ENCODE data around the gene CCDC57. TPM values are rescaled to one million over a fixed set of nuclear protein-coding genes. Genes with fewer than 3 reads are reported as not detected.

Gene CCDC57
- total RNA-seq, 1 donor from 2014 or later: 79.0 TPM

- Mint-ChIP-seq H3K36me3 (ENCODE audit: insufficient read depth) (peaks cover 30% of the 10 kb centered on the region), H3K9me3 (ENCODE audit: low read depth) (no peaks in the 10 kb centered on the region), H3K4me3 (ENCODE audit: low read depth) (no peak overlapping the region), H3K4me1 (ENCODE audit: low read depth) (no peaks in the 10 kb centered on the region), H3K27ac (no peak overlapping the region), H3K27me3 (no peaks in the 10 kb centered on the region)
- no peak for TF ChIP-seq CTCF (IDR thresholded peaks at IDR 0.05; ENCODE audit: unreplicated experiment)
- no peak for DNase-seq (ENCODE audit: low spot score, unreplicated experiment)
Measured at GRCh38 chr17:82247182-82247823, 34.7 kb upstream of the CCDC57 start.

GRCh38 chr17:82246365-82247181 is 33.9 kb upstream of the CCDC57 start:
- no peaks in the 10 kb centered on the region for H3K9me3 Mint-ChIP-seq (ENCODE audit: low read depth)
- TF ChIP-seq CTCF (IDR thresholded peaks at IDR 0.05; ENCODE audit: unreplicated experiment): no peak
- no peak overlapping the region for H3K4me3 Mint-ChIP-seq (ENCODE audit: low read depth)
- H3K36me3 Mint-ChIP-seq (ENCODE audit: insufficient read depth): peaks cover 28% of the 10 kb centered on the region
- no peaks in the 10 kb centered on the region for H3K4me1 Mint-ChIP-seq (ENCODE audit: low read depth)
- no peak for DNase-seq (ENCODE audit: low spot score, unreplicated experiment)
- H3K27me3 Mint-ChIP-seq: no peaks in the 10 kb centered on the region
- no peak overlapping the region for H3K27ac Mint-ChIP-seq

- no peaks in the 10 kb centered on the region for H3K4me1 Mint-ChIP-seq (ENCODE audit: low read depth)
- DNase-seq (ENCODE audit: low spot score, unreplicated experiment): no peak
- H3K27ac Mint-ChIP-seq: no peak overlapping the region
- H3K36me3 Mint-ChIP-seq (ENCODE audit: insufficient read depth): peaks cover 23% of the 10 kb centered on the region
- H3K27me3 Mint-ChIP-seq: no peaks in the 10 kb centered on the region
- no peak overlapping the region for H3K4me3 Mint-ChIP-seq (ENCODE audit: low read depth)
- no peak for TF ChIP-seq CTCF (IDR thresholded peaks at IDR 0.05; ENCODE audit: unreplicated experiment)
- no peaks in the 10 kb centered on the region for H3K9me3 Mint-ChIP-seq (ENCODE audit: low read depth)
Measured at GRCh38 chr17:82246040-82246364, 33.4 kb upstream of the CCDC57 start.

GRCh38 chr17:82245134-82246039 is 32.7 kb upstream of the CCDC57 start:
- no peak for TF ChIP-seq CTCF (IDR thresholded peaks at IDR 0.05; ENCODE audit: unreplicated experiment)
- H3K4me3 Mint-ChIP-seq (ENCODE audit: low read depth): no peak overlapping the region
- no peaks in the 10 kb centered on the region for H3K9me3 Mint-ChIP-seq (ENCODE audit: low read depth)
- H3K27me3 Mint-ChIP-seq: no peaks in the 10 kb centered on the region
- no peak for DNase-seq (ENCODE audit: low spot score, unreplicated experiment)
- H3K4me1 Mint-ChIP-seq (ENCODE audit: low read depth): no peaks in the 10 kb centered on the region
- peak overlapping the region; percentile 13 for H3K27ac Mint-ChIP-seq
- peaks cover 22% of the 10 kb centered on the region for H3K36me3 Mint-ChIP-seq (ENCODE audit: insufficient read depth)

Measured in progenitor cell of endocrine pancreas (in vitro differentiated cells).